ENCODE data around the gene TIPIN.

DNA sequence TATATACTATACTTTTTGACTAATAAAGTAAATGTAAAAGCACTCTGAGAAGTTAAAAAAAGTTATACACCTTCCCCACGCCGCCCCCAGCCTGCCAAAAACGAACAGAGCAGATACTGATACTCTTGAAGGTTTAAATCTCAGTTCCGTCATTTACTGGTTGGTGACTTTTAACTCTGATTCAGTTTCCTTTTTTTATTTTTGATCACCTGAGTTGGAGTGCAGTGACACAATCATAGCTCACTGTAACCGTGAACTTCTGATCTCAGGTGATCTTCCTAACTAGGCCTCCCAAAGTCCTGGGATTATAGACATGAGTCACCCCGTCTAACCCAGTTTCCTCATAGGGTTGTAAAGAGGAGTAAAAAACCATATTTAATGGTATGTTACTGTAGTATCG lies 3.3 kb upstream of the TIPIN start:
- TF ChIP-seq POLR2AphosphoS5 (IDR thresholded peaks at IDR 0.05) (no peak), POLR2A (IDR thresholded peaks at IDR 0.05) (no peak), EP300 (IDR thresholded peaks at IDR 0.05) (no peak)
- TF ChIP-seq, protein P1, sequence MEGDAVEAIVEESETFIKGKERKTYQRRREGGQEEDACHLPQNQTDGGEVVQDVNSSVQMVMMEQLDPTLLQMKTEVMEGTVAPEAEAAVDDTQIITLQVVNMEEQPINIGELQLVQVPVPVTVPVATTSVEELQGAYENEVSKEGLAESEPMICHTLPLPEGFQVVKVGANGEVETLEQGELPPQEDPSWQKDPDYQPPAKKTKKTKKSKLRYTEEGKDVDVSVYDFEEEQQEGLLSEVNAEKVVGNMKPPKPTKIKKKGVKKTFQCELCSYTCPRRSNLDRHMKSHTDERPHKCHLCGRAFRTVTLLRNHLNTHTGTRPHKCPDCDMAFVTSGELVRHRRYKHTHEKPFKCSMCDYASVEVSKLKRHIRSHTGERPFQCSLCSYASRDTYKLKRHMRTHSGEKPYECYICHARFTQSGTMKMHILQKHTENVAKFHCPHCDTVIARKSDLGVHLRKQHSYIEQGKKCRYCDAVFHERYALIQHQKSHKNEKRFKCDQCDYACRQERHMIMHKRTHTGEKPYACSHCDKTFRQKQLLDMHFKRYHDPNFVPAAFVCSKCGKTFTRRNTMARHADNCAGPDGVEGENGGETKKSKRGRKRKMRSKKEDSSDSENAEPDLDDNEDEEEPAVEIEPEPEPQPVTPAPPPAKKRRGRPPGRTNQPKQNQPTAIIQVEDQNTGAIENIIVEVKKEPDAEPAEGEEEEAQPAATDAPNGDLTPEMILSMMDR (IDR thresholded peaks at IDR 0.05): no peak
